ENCODE measurements around the gene CRIP1.

- TF ChIP-seq CTCF (IDR thresholded peaks at IDR 0.05) (no peak), EZH2 (IDR thresholded peaks at IDR 0.05; ENCODE audit: borderline replicate concordance, insufficient read depth, low read depth, low read length, poor library complexity, severe bottlenecking) (no peak)
Measured at GRCh38 chr14:105526776-105527380, 40.2 kb downstream of the CRIP1 start.
